HG03378 (cell line): ENCODE results near the gene RICTOR.
A peak's percentile ranks its signal among the peaks of the same experiment; 100 is the strongest.
"Not testable (repeated sequence)": the region's sequence is repeated elsewhere in the genome, so short reads cannot be mapped to it uniquely, and the experiment has no call there.

Source experiments
- ATAC-seq: cut with Tn5 transposase; IDR thresholded peaks from one replicate; pipeline ENCODE4 v1.9.1; 2021; ENCODE audit warnings: mild to moderate bottlenecking, moderate library complexity; ENCODE audit not compliant: unreplicated experiment

The RICTOR gene

GRCh38 chr5:39013938-39014337 is 60.3 kb downstream of the RICTOR start:
- no peak for ATAC-seq

GRCh38 chr5:39010958-39011357 is 63.2 kb downstream of the RICTOR start:
- not testable (repeated sequence) for ATAC-seq

- no peak for ATAC-seq
Measured at GRCh38 chr5:39009981-39010380, 64.2 kb downstream of the RICTOR start.

- ATAC-seq, result no peak
Measured at GRCh38 chr5:39009280-39009679, 64.9 kb downstream of the RICTOR start.

GRCh38 chr5:39006650-39007049 is 67.5 kb downstream of the RICTOR start:
- ATAC-seq, result no peak

GRCh38 chr5:39005566-39006232 is 68.5 kb downstream of the RICTOR start:
- no peak for ATAC-seq

GRCh38 chr5:39001683-39002082 is 72.5 kb downstream of the RICTOR start:
- ATAC-seq, result no peak

GRCh38 chr5:38999037-38999436 is 75.2 kb downstream of the RICTOR start:
- ATAC-seq, result no peak

GRCh38 chr5:38997591-38997990 is 76.6 kb downstream of the RICTOR start:
- ATAC-seq, result no peak

GRCh38 chr5:38996123-38996522 is 78.1 kb downstream of the RICTOR start:
- no peak for ATAC-seq

- ATAC-seq, result peak; percentile 62
Measured at GRCh38 chr5:38994324-38994927, 79.8 kb downstream of the RICTOR start.

- not testable (repeated sequence) for ATAC-seq
Measured at GRCh38 chr5:38989974-38990719, 84.1 kb downstream of the RICTOR start.

GRCh38 chr5:38985909-38986452 is 88.2 kb downstream of the RICTOR start:
- ATAC-seq, result no peak

GRCh38 chr5:38979535-38979934 is 94.7 kb downstream of the RICTOR start:
- ATAC-seq, result no peak

- no peak for ATAC-seq
Measured at GRCh38 chr5:38978036-38978435, 96.2 kb downstream of the RICTOR start.

GRCh38 chr5:38968665-38969064 is 105.5 kb downstream of the RICTOR start:
- ATAC-seq, result no peak

GRCh38 chr5:38961691-38962090 is 112.5 kb downstream of the RICTOR start:
- ATAC-seq, result no peak

GRCh38 chr5:38953426-38954012 is 120.7 kb downstream of the RICTOR start:
- ATAC-seq, result no peak

GRCh38 chr5:38948501-38948900 is 125.7 kb downstream of the RICTOR start:
- ATAC-seq, result no peak

- no peak for ATAC-seq
Measured at GRCh38 chr5:38944282-38944681, 129.9 kb downstream of the RICTOR start.

GRCh38 chr5:38941912-38942311 is 132.3 kb downstream of the RICTOR start:
- no peak for ATAC-seq
